ENCODE data around the gene GPR34.

GPR34 gene

GRCh38 chrX:41739871-41740270 is 51.1 kb downstream of the GPR34 start:
- DNase-seq: no peak

All from NCI-H526 (cell line).